SIG-M5 treated with dmso at 0.1 percent for 504 hours (cell line): ENCODE data around the gene GPAM.
"Not testable (repeated sequence)": the region's sequence is repeated elsewhere in the genome, so short reads cannot be mapped to it uniquely, and the experiment has no call there.

Source experiments
- DNase-seq: peaks from one replicate; lab custom pipeline; 2025; ENCODE audit not compliant: unreplicated experiment; lab: John Stamatoyannopoulos, UW

The GPAM gene

GRCh38 chr10:112216151-112216550 is 32.6 kb upstream of the GPAM start:
- DNase-seq, result no peak

GRCh38 chr10:112215342-112215774 is 31.8 kb upstream of the GPAM start:
- no peak for DNase-seq

- no peak for DNase-seq
These were observed 30.8 kb upstream of the GPAM start for GRCh38 chr10:112214298-112214926.

GRCh38 chr10:112213836-112214235 is 30.3 kb upstream of the GPAM start:
- no peak for DNase-seq

- DNase-seq, result no peak
These were observed 29.7 kb upstream of the GPAM start for GRCh38 chr10:112213098-112213823.

- DNase-seq, result no peak
These were observed 27.1 kb upstream of the GPAM start for GRCh38 chr10:112210666-112211065.

- DNase-seq, result no peak
These were observed 26.1 kb upstream of the GPAM start for GRCh38 chr10:112209684-112210131.

- no peak for DNase-seq
These were observed 25.4 kb upstream of the GPAM start for GRCh38 chr10:112208997-112209396.

GRCh38 chr10:112208292-112208691 is 24.7 kb upstream of the GPAM start:
- no peak for DNase-seq

GRCh38 chr10:112203328-112204076 is 19.9 kb upstream of the GPAM start:
- DNase-seq, result no peak

GRCh38 chr10:112202561-112203241 is 19.1 kb upstream of the GPAM start:
- no peak for DNase-seq

- no peak for DNase-seq
These were observed 18.5 kb upstream of the GPAM start for GRCh38 chr10:112202076-112202475.

- DNase-seq, result no peak
These were observed 17.8 kb upstream of the GPAM start for GRCh38 chr10:112201334-112201733.

- DNase-seq, result not testable (repeated sequence)
These were observed 16.7 kb upstream of the GPAM start for GRCh38 chr10:112200259-112200658.

GRCh38 chr10:112197662-112198061 is 14.1 kb upstream of the GPAM start:
- not testable (repeated sequence) for DNase-seq

GRCh38 chr10:112195224-112195623 is 11.7 kb upstream of the GPAM start:
- peak; percentile 17 for DNase-seq

GRCh38 chr10:112191791-112192190 is 8.2 kb upstream of the GPAM start:
- no peak for DNase-seq

- DNase-seq, result no peak
These were observed 7.6 kb upstream of the GPAM start for GRCh38 chr10:112191041-112191590.

- DNase-seq, result no peak
These were observed 5.9 kb upstream of the GPAM start for GRCh38 chr10:112189465-112189864.

- no peak for DNase-seq
These were observed 4.0 kb upstream of the GPAM start for GRCh38 chr10:112187527-112187926.

- no peak for DNase-seq
These were observed 2.4 kb upstream of the GPAM start for GRCh38 chr10:112185959-112186358.
